GM12865 (cell line): Measurements from ENCODE around the gene PDCD10.

Source experiments
- DNase-seq: peaks from one replicate; pipeline ENCODE4 v3.0.0; 2010; ENCODE audit warnings: low read depth
- H3K4me3 ChIP-seq: 2 replicates; pipeline ENCODE4 v1.5.1; 2011; ENCODE audit warnings: mild to moderate bottlenecking, low read depth, low read length, control low read depth
- TF ChIP-seq, protein P1 (sequence below): IDR thresholded peaks from 2 replicates; pipeline ENCODE4 v1.5.1; 2011; ENCODE audit warnings: low read length, control low read depth, low read depth, inconsistent platforms; ENCODE audit not compliant: insufficient read depth; ENCODE audit errors: missing control alignments

PDCD10 gene

DNA sequence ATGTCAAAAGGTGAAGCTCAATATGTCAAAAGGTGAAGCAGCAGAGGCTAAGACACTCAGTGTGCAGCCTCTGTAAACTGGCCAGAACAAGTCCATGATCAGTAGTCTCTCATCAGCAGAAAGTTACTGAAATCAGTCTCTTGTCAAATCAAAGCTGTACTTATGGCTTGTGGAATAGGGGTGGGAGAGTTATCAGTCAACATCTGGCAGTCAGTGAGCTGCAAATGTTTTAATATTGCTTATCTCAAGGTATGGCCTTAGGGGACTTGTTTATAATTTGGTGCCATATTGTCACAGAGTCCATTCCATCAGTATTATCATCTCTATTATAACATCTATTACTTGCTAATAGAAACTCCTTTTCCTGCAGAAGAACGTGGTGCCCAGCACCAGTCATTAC is 66.0 kb downstream of the PDCD10 start:
- TF ChIP-seq, protein P1, sequence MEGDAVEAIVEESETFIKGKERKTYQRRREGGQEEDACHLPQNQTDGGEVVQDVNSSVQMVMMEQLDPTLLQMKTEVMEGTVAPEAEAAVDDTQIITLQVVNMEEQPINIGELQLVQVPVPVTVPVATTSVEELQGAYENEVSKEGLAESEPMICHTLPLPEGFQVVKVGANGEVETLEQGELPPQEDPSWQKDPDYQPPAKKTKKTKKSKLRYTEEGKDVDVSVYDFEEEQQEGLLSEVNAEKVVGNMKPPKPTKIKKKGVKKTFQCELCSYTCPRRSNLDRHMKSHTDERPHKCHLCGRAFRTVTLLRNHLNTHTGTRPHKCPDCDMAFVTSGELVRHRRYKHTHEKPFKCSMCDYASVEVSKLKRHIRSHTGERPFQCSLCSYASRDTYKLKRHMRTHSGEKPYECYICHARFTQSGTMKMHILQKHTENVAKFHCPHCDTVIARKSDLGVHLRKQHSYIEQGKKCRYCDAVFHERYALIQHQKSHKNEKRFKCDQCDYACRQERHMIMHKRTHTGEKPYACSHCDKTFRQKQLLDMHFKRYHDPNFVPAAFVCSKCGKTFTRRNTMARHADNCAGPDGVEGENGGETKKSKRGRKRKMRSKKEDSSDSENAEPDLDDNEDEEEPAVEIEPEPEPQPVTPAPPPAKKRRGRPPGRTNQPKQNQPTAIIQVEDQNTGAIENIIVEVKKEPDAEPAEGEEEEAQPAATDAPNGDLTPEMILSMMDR = no peak
- DNase-seq = no peak
- no peak overlapping the region for H3K4me3 ChIP-seq

DNA sequence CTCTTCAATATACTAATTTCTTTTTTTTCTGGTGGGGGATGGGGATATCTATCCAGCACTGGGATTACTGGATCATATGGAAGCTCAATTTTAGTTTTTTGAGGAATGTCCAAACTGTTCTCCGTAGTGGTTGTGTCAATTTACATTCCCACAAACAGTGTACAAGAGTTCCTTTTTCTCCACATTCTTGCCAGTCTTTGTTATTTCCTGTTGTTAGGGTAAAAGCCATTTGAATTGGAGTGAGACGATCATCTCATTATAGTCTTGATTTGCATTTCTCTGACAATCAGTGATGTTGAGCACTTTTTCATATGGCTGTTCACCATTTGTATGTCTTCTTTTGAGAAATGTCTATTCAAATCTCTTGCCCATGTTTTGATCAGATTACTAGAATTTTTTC is 68.1 kb downstream of the PDCD10 start:
- TF ChIP-seq, protein P1 = no peak
- H3K4me3 ChIP-seq = no peak overlapping the region
- DNase-seq = no peak

DNA sequence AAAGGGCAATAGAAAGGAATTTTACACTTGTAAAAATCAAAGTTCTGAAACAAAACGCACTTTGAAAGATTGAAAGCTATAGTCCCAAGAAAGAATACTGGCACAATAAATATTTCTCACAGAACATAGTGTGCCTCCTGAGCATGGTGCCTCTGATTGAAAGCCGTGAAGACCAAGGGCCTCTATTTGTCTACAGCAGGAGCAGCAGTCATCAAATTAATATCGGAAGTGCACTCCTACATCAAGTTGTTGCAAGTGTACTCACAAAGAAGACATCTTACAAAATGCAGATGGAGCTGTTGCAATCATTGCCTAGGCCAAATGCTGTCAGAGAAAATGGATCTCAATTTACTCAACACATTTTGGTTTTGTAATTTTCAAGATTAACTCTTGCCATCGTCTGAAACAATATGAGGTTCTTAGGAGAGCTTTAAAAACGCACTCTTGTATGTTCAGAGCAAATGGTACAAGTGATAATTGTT is 71.7 kb downstream of the PDCD10 start:
- no peak for DNase-seq
- no peak overlapping the region for H3K4me3 ChIP-seq
- TF ChIP-seq, protein P1 = no peak

DNA sequence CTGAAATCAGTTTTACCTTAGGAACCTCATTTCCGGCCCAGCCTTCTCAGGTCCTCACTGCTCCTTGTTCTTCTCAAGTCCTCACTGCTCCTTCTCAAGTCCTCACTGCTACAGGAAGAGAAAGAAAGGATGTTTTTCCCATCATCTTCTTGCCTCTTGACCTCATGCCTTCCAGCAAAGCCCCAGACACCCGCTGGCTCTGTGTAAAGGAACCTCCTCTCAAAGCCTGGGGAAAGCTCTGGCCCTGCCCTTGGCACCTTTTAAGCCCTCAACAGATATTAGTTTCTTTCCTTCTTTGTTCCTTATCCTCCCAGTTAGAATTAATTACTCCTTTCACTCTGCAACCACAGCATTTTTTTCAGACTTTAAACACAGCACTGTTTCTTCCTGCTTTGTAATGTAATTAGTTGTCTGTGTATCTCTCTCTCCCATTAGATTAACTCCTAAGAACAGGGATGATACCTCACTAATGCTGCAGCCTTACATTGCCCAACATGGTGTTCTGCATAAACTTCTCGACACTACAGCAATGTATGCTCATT is 76.9 kb downstream of the PDCD10 start:
- no peak overlapping the region for H3K4me3 ChIP-seq
- DNase-seq = no peak
- TF ChIP-seq, protein P1 = no peak

DNA sequence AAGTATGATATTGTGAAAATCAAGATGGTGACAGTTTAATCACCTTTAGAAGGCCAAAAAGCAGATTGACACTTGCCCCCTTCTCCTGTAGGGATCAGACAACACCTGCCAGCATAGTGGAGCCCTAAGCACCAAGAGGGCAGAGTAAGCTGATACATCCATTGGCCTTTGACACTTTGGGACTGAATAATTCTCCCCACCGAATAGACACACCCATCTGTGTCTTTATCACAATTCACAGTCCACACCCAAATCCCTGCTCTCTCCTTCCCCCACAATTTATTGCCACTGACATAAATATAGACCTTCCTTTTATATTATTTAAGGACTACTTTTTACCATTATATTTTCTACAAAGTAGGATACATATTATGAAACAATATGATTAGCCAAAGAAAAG is 77.9 kb downstream of the PDCD10 start:
- no peak overlapping the region for H3K4me3 ChIP-seq
- DNase-seq = no peak
- TF ChIP-seq, protein P1 = no peak

DNA sequence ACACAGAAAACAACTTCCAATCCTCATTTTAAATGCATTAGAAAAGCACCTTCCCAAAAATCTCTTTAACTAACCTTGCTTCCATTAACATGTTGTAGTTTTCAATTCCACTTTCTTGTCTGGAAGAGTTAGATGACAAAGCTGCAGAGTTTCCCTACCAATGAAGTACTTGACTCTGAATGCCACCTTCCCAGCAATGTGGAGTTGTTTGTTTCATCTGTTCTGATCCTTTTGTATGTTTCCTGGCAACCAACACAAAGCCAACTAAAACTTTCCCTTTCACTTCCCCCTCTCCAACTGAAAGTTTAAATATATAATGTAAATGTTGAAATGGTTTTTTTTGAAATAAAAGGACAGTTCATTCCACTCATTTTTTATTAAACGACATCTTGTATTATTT is 80.9 kb downstream of the PDCD10 start, which contains the start of gene WDR49:
WDR49 (minus strand) TSS at position 183 of the 400 bp plus-strand sequence. CDS start 517 bp downstream, outside the sequence.
- no peak within 1 kb of the TSS for H3K4me3 ChIP-seq
- DNase-seq = peak; percentile 15
- TF ChIP-seq, protein P1 = no peak

DNA sequence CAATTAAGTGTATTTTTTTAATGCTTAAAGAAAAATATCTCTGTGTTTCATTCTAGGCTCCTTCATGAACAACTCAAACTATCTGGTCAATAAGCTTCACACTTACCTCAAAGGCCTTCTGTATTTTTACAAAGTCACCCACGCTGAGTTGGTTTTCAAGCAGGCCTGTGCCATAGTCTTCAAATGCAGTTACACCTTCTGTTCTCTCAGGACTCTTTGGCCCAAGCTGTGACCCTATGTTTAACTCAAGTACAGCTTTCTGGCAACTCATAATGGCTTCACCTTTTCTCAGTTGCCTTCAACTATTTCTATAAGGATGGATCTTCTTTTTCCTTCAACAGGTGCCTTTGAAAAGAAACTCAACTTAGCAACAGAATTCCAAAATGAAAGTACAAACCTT is 81.5 kb downstream of the PDCD10 start:
- no peak for DNase-seq
- TF ChIP-seq, protein P1 = no peak
- no peak overlapping the region for H3K4me3 ChIP-seq
